ENCODE data around the gene BHLHE23. TPM values are rescaled to one million over a fixed set of nuclear protein-coding genes. Genes with fewer than 3 reads are reported as not detected.

Gene BHLHE23
- polyA plus RNA-seq, 1 of the 3 experiments (the other 2 are of a cell fraction), result not detected

DNA sequence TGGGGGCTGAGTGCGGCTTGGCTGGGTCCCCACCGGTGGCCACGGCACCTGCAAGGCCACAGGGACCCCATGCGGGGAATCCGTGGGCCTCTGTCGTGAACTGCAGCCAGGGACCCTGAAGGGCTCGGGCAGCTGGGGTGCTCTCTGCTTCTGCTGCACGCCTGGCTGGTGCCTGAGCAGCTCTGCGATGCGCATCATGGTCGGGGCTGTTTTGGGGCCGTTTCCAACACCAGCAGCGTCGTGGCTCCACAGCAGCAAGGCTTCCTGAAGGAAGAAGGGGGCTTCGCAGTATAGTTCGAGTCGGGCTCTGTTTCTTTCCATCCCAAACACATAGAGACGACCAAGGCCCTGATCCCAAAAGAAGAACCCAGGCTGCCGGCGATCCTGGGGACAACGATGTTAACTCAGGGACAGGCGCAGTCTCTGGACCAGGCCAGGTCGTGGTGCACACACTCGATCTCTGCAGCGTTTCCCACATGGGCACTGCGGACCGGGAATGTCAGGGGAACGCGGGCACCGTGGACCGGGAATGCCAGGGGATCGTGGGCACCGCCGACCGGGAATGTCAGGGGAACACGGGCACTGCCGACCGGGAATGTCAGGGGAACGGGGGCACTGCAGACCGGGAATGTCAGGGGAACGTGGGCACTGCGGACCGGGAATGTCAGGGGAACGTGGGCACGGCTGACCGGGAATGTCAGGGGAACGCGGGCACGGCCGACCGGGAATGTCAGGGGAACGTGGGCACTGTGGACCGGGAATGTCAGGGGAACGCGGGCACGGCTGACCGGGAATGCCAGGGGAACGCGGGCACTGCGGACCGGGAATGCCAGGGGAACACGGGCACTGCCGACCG, 36.8 kb upstream of the BHLHE23 start:
- Histone ChIP-seq H3K9me2 (no peaks in the 10 kb centered on the region), H3K4me2 (no peak overlapping the region), H3K4me3 (ENCODE audit: low read depth in 2 of 2, low read length in 1 of 2) (no peak overlapping the region), H3K27ac (ENCODE audit: low read depth in 2 of 2, low read length in 1 of 2) (no peak overlapping the region), H3K79me2 (ENCODE audit: insufficient read depth) (no peaks in the 10 kb centered on the region), H3K9me3 (no peaks in the 10 kb centered on the region), H3K4me1 (ENCODE audit: control insufficient read depth in 1 of 2, insufficient read depth in 2 of 2, low read depth in 1 of 2, low read length in 1 of 2) (no peaks in the 10 kb centered on the region), H3K36me3 (replicated peaks in 1 of 2; ENCODE audit: control insufficient read depth in 1 of 2, insufficient read depth in 2 of 2, low read length in 1 of 2) (no peaks in the 10 kb centered on the region), H3K27me3 (ENCODE audit: insufficient read depth) (peaks cover 53% of the 10 kb centered on the region), H2AFZ (ENCODE audit: low read depth) (no peak overlapping the region), H3K9ac (no peak overlapping the region), H3F3A (replicated peaks; ENCODE audit: insufficient read depth) (no peaks in the 10 kb centered on the region), H4K20me1 (ENCODE audit: insufficient read depth) (no peaks in the 10 kb centered on the region)
- DNase-seq, result no peak
- WGBS (ENCODE audit: low lambda C conversion rate), result 40% methylated on average over 41 of the region's 64 CpGs
- ChIA-PET POLR2A (no interaction called here), CTCF (interaction anchor here (0.9 to 5.1 kb wide), 3 partner anchors 12 to 13 kb away, joined by 3 to 22 read pairs (median 4); no protein-coding TSS in a partner anchor)
- no peak for TF ChIP-seq RFX5 (IDR thresholded peaks at IDR 0.05; ENCODE audit: low read length)
- TF ChIP-seq EZH2phosphoT487 (IDR thresholded peaks at IDR 0.05; ENCODE audit: borderline replicate concordance, low read depth), result no peak
- TF ChIP-seq TEAD4 (IDR thresholded peaks at IDR 0.05; ENCODE audit: borderline replicate concordance, insufficient read depth), result no peak
- no peak for TF ChIP-seq FOXM1 (IDR thresholded peaks at IDR 0.05; ENCODE audit: low read depth)
- TF ChIP-seq, protein P1, sequence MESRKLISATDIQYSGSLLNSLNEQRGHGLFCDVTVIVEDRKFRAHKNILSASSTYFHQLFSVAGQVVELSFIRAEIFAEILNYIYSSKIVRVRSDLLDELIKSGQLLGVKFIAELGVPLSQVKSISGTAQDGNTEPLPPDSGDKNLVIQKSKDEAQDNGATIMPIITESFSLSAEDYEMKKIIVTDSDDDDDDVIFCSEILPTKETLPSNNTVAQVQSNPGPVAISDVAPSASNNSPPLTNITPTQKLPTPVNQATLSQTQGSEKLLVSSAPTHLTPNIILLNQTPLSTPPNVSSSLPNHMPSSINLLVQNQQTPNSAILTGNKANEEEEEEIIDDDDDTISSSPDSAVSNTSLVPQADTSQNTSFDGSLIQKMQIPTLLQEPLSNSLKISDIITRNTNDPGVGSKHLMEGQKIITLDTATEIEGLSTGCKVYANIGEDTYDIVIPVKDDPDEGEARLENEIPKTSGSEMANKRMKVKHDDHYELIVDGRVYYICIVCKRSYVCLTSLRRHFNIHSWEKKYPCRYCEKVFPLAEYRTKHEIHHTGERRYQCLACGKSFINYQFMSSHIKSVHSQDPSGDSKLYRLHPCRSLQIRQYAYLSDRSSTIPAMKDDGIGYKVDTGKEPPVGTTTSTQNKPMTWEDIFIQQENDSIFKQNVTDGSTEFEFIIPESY (IDR thresholded peaks at IDR 0.05; ENCODE audit: borderline replicate concordance, low read depth), result no peak
- TF ChIP-seq MEF2A (IDR thresholded peaks at IDR 0.05; ENCODE audit: borderline replicate concordance, low read depth), result no peak
- TF ChIP-seq YY1 (IDR thresholded peaks at IDR 0.05; ENCODE audit: low read depth), result no peak
- no peak for TF ChIP-seq RXRA (IDR thresholded peaks at IDR 0.05; ENCODE audit: borderline replicate concordance, low read depth)
- TF ChIP-seq, protein P2, sequence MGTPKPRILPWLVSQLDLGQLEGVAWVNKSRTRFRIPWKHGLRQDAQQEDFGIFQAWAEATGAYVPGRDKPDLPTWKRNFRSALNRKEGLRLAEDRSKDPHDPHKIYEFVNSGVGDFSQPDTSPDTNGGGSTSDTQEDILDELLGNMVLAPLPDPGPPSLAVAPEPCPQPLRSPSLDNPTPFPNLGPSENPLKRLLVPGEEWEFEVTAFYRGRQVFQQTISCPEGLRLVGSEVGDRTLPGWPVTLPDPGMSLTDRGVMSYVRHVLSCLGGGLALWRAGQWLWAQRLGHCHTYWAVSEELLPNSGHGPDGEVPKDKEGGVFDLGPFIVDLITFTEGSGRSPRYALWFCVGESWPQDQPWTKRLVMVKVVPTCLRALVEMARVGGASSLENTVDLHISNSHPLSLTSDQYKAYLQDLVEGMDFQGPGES (IDR thresholded peaks at IDR 0.05; ENCODE audit: low read depth, low read length), result no peak
- TF ChIP-seq TCF12 (IDR thresholded peaks at IDR 0.05), result no peak
- TF ChIP-seq, protein P3, sequence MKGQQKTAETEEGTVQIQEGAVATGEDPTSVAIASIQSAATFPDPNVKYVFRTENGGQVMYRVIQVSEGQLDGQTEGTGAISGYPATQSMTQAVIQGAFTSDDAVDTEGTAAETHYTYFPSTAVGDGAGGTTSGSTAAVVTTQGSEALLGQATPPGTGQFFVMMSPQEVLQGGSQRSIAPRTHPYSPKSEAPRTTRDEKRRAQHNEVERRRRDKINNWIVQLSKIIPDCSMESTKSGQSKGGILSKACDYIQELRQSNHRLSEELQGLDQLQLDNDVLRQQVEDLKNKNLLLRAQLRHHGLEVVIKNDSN (IDR thresholded peaks at IDR 0.05; ENCODE audit: borderline replicate concordance, low read depth), result no peak

Data from SK-N-SH (cell line).